ENCODE data around the gene TMEM132C.

The TMEM132C gene

DNA sequence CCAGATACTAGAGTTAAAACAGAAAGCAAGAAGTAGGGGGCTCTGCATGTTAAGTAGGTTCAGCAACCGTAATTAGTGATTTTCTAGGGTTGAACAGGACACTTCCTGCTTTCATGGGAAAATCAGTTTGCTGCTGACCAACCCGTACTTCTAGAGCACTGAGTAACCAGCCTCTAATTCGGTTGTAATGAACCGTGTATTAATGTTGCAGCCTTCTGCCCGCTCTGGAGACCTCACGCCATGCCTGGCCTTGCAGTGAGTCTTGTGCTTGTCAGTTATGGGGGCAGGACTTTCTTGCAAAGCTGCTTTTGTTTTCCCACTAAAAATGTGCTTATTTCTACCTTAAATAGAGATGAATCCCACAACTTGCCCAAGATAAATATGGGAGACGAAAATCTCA lies 89.6 kb downstream of the TMEM132C start:
- TF ChIP-seq NFIC (IDR thresholded peaks at IDR 0.05): no peak
- no peak for TF ChIP-seq EP300 (IDR thresholded peaks at IDR 0.05; ENCODE audit: borderline replicate concordance)
- TF ChIP-seq TCF12 (IDR thresholded peaks at IDR 0.05; ENCODE audit: low read depth): no peak
- TF ChIP-seq YY1 (IDR thresholded peaks at IDR 0.05; ENCODE audit: low read depth): no peak
- TF ChIP-seq, protein P1, sequence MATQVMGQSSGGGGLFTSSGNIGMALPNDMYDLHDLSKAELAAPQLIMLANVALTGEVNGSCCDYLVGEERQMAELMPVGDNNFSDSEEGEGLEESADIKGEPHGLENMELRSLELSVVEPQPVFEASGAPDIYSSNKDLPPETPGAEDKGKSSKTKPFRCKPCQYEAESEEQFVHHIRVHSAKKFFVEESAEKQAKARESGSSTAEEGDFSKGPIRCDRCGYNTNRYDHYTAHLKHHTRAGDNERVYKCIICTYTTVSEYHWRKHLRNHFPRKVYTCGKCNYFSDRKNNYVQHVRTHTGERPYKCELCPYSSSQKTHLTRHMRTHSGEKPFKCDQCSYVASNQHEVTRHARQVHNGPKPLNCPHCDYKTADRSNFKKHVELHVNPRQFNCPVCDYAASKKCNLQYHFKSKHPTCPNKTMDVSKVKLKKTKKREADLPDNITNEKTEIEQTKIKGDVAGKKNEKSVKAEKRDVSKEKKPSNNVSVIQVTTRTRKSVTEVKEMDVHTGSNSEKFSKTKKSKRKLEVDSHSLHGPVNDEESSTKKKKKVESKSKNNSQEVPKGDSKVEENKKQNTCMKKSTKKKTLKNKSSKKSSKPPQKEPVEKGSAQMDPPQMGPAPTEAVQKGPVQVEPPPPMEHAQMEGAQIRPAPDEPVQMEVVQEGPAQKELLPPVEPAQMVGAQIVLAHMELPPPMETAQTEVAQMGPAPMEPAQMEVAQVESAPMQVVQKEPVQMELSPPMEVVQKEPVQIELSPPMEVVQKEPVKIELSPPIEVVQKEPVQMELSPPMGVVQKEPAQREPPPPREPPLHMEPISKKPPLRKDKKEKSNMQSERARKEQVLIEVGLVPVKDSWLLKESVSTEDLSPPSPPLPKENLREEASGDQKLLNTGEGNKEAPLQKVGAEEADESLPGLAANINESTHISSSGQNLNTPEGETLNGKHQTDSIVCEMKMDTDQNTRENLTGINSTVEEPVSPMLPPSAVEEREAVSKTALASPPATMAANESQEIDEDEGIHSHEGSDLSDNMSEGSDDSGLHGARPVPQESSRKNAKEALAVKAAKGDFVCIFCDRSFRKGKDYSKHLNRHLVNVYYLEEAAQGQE (IDR thresholded peaks at IDR 0.05; ENCODE audit: low read depth): no peak
- no peak for TF ChIP-seq TAF1 (IDR thresholded peaks at IDR 0.05; ENCODE audit: low read depth)
- no peak for TF ChIP-seq EGR1 (IDR thresholded peaks at IDR 0.05)
- no peak for TF ChIP-seq CREB1 (IDR thresholded peaks at IDR 0.05; ENCODE audit: low read depth)
- TF ChIP-seq ZBTB7A (IDR thresholded peaks at IDR 0.05; ENCODE audit: low read depth): no peak
- TF ChIP-seq CEBPB (IDR thresholded peaks at IDR 0.05): no peak
- TF ChIP-seq RAD21 (IDR thresholded peaks at IDR 0.05; ENCODE audit: low read depth): no peak
- TF ChIP-seq, protein P2, sequence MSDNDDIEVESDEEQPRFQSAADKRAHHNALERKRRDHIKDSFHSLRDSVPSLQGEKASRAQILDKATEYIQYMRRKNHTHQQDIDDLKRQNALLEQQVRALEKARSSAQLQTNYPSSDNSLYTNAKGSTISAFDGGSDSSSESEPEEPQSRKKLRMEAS (IDR thresholded peaks at IDR 0.05): no peak

DNA sequence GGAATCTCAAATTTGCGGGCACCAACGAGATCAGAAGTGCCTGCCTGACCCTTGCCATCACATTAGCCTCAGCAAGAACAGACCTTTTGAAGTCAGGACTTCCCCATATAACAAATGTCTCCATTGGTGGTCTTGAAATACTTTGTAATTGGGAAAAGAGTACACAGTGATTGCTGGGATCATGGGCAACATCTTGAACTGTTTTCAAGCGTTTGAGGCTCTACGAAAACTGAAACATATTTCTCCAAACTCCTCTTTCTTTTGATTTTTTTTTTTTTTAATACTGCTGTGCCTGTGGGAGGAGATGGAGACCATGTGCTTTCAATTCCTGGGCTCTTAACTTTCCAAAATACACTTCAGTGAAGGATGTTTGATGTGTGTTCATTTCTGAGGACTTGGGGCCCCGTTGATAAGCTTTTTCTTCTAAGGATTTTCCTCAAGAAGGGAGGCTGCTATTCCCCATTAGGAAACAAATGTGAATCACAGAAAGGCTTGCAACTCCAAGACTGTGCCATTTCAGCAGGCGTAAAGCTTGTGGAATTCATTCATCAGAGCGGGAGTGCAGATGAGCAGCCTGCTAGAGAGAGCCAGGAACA lies 94.5 kb downstream of the TMEM132C start:
- no peak for TF ChIP-seq FOXM1 (IDR thresholded peaks at IDR 0.05; ENCODE audit: borderline replicate concordance, low read depth)

DNA sequence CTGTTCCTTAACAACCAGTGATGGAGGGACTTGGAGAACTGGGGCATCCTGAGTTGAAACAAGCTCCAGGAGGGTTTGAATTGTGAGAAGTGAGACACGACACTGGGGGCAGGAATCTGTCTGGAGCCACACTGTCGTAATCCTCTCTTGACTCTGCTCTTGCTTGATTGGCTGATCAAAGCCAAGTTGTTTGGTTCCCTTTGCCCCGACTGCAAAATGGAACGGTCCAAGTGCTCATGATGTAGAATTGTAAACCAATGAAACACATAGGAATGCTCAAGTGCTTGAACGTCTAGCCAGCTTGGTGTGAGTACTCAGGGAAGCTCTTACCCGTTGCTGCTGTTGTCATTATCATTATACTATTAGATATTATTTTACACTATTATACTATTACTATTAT lies 98.1 kb downstream of the TMEM132C start:
- TF ChIP-seq YY1 (IDR thresholded peaks at IDR 0.05; ENCODE audit: low read depth): no peak
- no peak for TF ChIP-seq ZBTB7A (IDR thresholded peaks at IDR 0.05; ENCODE audit: low read depth)
- TF ChIP-seq, protein P3, sequence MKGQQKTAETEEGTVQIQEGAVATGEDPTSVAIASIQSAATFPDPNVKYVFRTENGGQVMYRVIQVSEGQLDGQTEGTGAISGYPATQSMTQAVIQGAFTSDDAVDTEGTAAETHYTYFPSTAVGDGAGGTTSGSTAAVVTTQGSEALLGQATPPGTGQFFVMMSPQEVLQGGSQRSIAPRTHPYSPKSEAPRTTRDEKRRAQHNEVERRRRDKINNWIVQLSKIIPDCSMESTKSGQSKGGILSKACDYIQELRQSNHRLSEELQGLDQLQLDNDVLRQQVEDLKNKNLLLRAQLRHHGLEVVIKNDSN (IDR thresholded peaks at IDR 0.05): no peak
- no peak for TF ChIP-seq NFIC (IDR thresholded peaks at IDR 0.05)
- no peak for TF ChIP-seq CEBPB (IDR thresholded peaks at IDR 0.05)
- no peak for TF ChIP-seq EP300 (IDR thresholded peaks at IDR 0.05; ENCODE audit: borderline replicate concordance)
- no peak for TF ChIP-seq CREB1 (IDR thresholded peaks at IDR 0.05; ENCODE audit: low read depth)
- TF ChIP-seq TAF1 (IDR thresholded peaks at IDR 0.05; ENCODE audit: low read depth): no peak
- TF ChIP-seq, protein P2 (IDR thresholded peaks at IDR 0.05): no peak
- TF ChIP-seq EGR1 (IDR thresholded peaks at IDR 0.05): no peak
- no peak for TF ChIP-seq FOXM1 (IDR thresholded peaks at IDR 0.05; ENCODE audit: borderline replicate concordance, low read depth)
- no peak for TF ChIP-seq TCF12 (IDR thresholded peaks at IDR 0.05; ENCODE audit: low read depth)
- TF ChIP-seq RAD21 (IDR thresholded peaks at IDR 0.05; ENCODE audit: low read depth): no peak
- no peak for TF ChIP-seq TEAD4 (IDR thresholded peaks at IDR 0.05)
- TF ChIP-seq, protein P1 (IDR thresholded peaks at IDR 0.05; ENCODE audit: low read depth): no peak

DNA sequence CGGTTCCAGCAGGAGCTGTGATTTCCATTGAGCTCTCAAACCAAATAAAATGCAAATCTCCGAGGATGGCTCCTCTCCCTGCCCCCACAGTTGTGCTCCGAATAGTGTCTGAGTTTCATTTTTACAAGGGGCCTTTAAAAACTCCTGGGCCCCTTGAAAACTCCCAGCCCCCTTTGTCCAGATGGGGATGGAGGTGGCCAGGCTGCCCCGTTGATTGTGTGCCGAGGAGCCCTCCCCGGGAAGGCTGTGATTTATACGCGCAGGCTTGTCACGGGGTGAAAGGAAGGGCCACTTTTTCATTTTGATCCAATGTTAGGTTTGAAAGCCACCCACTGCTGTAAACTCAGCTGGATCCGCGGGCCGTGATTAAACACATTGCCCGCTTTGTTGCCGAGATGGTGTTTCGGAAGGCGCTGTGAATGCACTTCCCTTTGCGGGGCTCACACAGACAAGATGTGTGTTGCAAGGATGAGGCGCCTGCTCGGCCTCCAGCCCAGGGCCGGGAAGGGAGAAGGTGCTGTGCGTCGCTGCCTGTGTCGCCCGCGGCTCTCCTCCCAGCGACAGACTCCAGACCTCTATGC lies 98.8 kb downstream of the TMEM132C start:
- no peak for TF ChIP-seq NFIC (IDR thresholded peaks at IDR 0.05)
- no peak for TF ChIP-seq ZBTB7A (IDR thresholded peaks at IDR 0.05; ENCODE audit: low read depth)
- no peak for TF ChIP-seq RAD21 (IDR thresholded peaks at IDR 0.05; ENCODE audit: low read depth)
- TF ChIP-seq, protein P2 (IDR thresholded peaks at IDR 0.05): no peak
- TF ChIP-seq TCF12 (IDR thresholded peaks at IDR 0.05; ENCODE audit: low read depth): no peak

DNA sequence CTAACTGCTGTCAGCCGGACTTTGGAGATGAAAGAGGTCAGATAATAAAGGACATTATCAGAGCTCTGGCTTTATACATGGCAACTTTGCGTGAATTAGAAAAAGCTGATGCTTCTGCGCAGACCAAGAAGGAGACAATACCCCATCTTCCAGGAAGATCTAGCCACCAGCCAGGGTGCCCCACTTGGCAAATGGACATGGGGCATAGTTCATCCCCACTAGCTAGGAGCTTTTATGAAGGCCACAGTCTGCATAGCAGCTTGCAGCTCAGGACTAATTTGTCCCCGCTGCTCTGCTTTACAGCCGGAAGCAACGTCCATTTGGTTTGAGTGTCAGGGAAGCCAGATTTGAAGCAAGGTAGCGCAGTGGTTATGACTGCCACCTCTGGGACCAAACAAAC lies 101.0 kb downstream of the TMEM132C start:
- TF ChIP-seq, protein P2 (IDR thresholded peaks at IDR 0.05): no peak
- TF ChIP-seq FOXM1 (IDR thresholded peaks at IDR 0.05; ENCODE audit: borderline replicate concordance, low read depth) (no peak), YY1 (IDR thresholded peaks at IDR 0.05; ENCODE audit: low read depth) (no peak), TAF1 (IDR thresholded peaks at IDR 0.05; ENCODE audit: low read depth) (no peak), RAD21 (IDR thresholded peaks at IDR 0.05; ENCODE audit: low read depth) (no peak), ZBTB7A (IDR thresholded peaks at IDR 0.05; ENCODE audit: low read depth) (no peak), TCF12 (IDR thresholded peaks at IDR 0.05; ENCODE audit: low read depth) (no peak), TEAD4 (IDR thresholded peaks at IDR 0.05) (no peak), EP300 (IDR thresholded peaks at IDR 0.05; ENCODE audit: borderline replicate concordance) (no peak), EGR1 (IDR thresholded peaks at IDR 0.05) (no peak), CREB1 (IDR thresholded peaks at IDR 0.05; ENCODE audit: low read depth) (no peak), NFIC (IDR thresholded peaks at IDR 0.05) (no peak)
- TF ChIP-seq, protein P3 (IDR thresholded peaks at IDR 0.05): no peak
- TF ChIP-seq, protein P1 (IDR thresholded peaks at IDR 0.05; ENCODE audit: low read depth): no peak

Data from Ishikawa (cell line).